Measurements from ENCODE around the gene ITGAX.

Gene ITGAX

GRCh38 chr16:31376705-31377104 is 21.7 kb downstream of the ITGAX start:
- no peak overlapping the region for H3K4me3 ChIP-seq (ENCODE audit: low read length)
- DNase-seq (ENCODE audit: low read depth): no peak
- TF ChIP-seq CTCF (conservative IDR thresholded peaks at IDR 0.05; ENCODE audit: low read depth, low read length): no peak

- DNase-seq (ENCODE audit: low read depth): no peak
- no peak for TF ChIP-seq CTCF (conservative IDR thresholded peaks at IDR 0.05; ENCODE audit: low read depth, low read length)
- H3K4me3 ChIP-seq (ENCODE audit: low read length): no peak overlapping the region
Measured at GRCh38 chr16:31377210-31377903, 22.4 kb downstream of the ITGAX start.

- no peak for DNase-seq (ENCODE audit: low read depth)
- no peak for TF ChIP-seq CTCF (conservative IDR thresholded peaks at IDR 0.05; ENCODE audit: low read depth, low read length)
- H3K4me3 ChIP-seq (ENCODE audit: low read length): no peak overlapping the region
Measured at GRCh38 chr16:31380201-31380600, 25.2 kb downstream of the ITGAX start.

- no peak overlapping the region for H3K4me3 ChIP-seq (ENCODE audit: low read length)
- TF ChIP-seq CTCF (conservative IDR thresholded peaks at IDR 0.05; ENCODE audit: low read depth, low read length): peak; percentile 85
- DNase-seq (ENCODE audit: low read depth): no peak
Measured at GRCh38 chr16:31382485-31383161, 27.6 kb downstream of the ITGAX start.

GRCh38 chr16:31385680-31386079 is 30.7 kb downstream of the ITGAX start:
- no peak for TF ChIP-seq CTCF (conservative IDR thresholded peaks at IDR 0.05; ENCODE audit: low read depth, low read length)
- no peak for DNase-seq (ENCODE audit: low read depth)
- H3K4me3 ChIP-seq (ENCODE audit: low read length): no peak overlapping the region

- no peak for DNase-seq (ENCODE audit: low read depth)
Measured at GRCh38 chr16:31386157-31386984, 31.4 kb downstream of the ITGAX start.

More at GRCh38 chr16:31386157-31386984, 31.4 kb downstream of the ITGAX start:
- TF ChIP-seq CTCF (conservative IDR thresholded peaks at IDR 0.05; ENCODE audit: low read depth, low read length): no peak
- no peak overlapping the region for H3K4me3 ChIP-seq (ENCODE audit: low read length)

All from retinal pigment epithelial cell (primary cell).